ENCODE data around the gene OR10A3. TPM values are rescaled to one million over a fixed set of nuclear protein-coding genes. Genes with fewer than 3 reads are reported as not detected.

The OR10A3 gene
- total and polyA plus RNA-seq, 3 experiments from 2014 or later = not detected

- DNase-seq = no peak
- H3K4me1 ChIP-seq (ENCODE audit: insufficient read depth, low read length) = no peaks in the 10 kb centered on the region
- H3K4me3 ChIP-seq (ENCODE audit: low read length) = no peak overlapping the region
- H3K36me3 ChIP-seq (ENCODE audit: insufficient read depth, low read length) = no peaks in the 10 kb centered on the region
- no peaks in the 10 kb centered on the region for H3K36me3 Mint-ChIP-seq
- H3K27ac ChIP-seq (ENCODE audit: low read depth, low read length) = no peak overlapping the region
- no peaks in the 10 kb centered on the region for H3K27me3 ChIP-seq (ENCODE audit: insufficient read depth, low read length, poor library complexity, severe bottlenecking)
- H3K4me1 Mint-ChIP-seq = no peaks in the 10 kb centered on the region
- ChIA-PET POLR2A (no interaction called here), CTCF (no interaction called here)
- no peak overlapping the region for H3K27ac Mint-ChIP-seq
- peaks cover 7 to 36% of the 10 kb centered on the region in 2 donors for H3K27me3 Mint-ChIP-seq
- no peaks in the 10 kb centered on the region for H3K9me3 ChIP-seq (ENCODE audit: low read length)
- no peaks in the 10 kb centered on the region for H3K9me3 Mint-ChIP-seq
- no peak overlapping the region for H3K4me3 Mint-ChIP-seq
Measured at GRCh38 chr11:7905549-7905948, 36.0 kb downstream of the OR10A3 start.

GRCh38 chr11:7904917-7905316, 36.6 kb downstream of the OR10A3 start:
- Histone ChIP-seq H3K4me1 (ENCODE audit: insufficient read depth, low read length) (no peaks in the 10 kb centered on the region), H3K36me3 (ENCODE audit: insufficient read depth, low read length) (no peaks in the 10 kb centered on the region), H3K4me3 (ENCODE audit: low read length) (no peak overlapping the region), H3K9me3 (ENCODE audit: low read length) (no peaks in the 10 kb centered on the region), H3K27ac (ENCODE audit: low read depth, low read length) (no peak overlapping the region), H3K27me3 (ENCODE audit: insufficient read depth, low read length, poor library complexity, severe bottlenecking) (no peaks in the 10 kb centered on the region)
- H3K4me3 Mint-ChIP-seq = no peak overlapping the region
- H3K9me3 Mint-ChIP-seq = peaks cover 0 to 2% (median 0%) of the 10 kb centered on the region in 5 donors
- no peak for DNase-seq
- no peaks in the 10 kb centered on the region for H3K36me3 Mint-ChIP-seq
- POLR2A ChIA-PET = no interaction called here
- CTCF ChIA-PET = no interaction called here
- H3K4me1 Mint-ChIP-seq = no peaks in the 10 kb centered on the region
- peaks cover 5 to 31% of the 10 kb centered on the region in 2 donors for H3K27me3 Mint-ChIP-seq
- no peak overlapping the region for H3K27ac Mint-ChIP-seq

GRCh38 chr11:7903940-7904339, 37.6 kb downstream of the OR10A3 start:
- no peaks in the 10 kb centered on the region for H3K36me3 ChIP-seq (ENCODE audit: insufficient read depth, low read length)
- Mint-ChIP-seq H3K27me3 (peaks cover 5 to 27% of the 10 kb centered on the region in 2 donors), H3K4me3 (no peak overlapping the region), H3K27ac (no peak overlapping the region), H3K9me3 (peaks cover 0 to 2% (median 0%) of the 10 kb centered on the region in 5 donors), H3K4me1 (no peaks in the 10 kb centered on the region), H3K36me3 (no peaks in the 10 kb centered on the region)
- no peak for DNase-seq
- H3K27ac ChIP-seq (ENCODE audit: low read depth, low read length) = no peak overlapping the region
- H3K4me3 ChIP-seq (ENCODE audit: low read length) = no peak overlapping the region
- H3K27me3 ChIP-seq (ENCODE audit: insufficient read depth, low read length, poor library complexity, severe bottlenecking) = no peaks in the 10 kb centered on the region
- H3K4me1 ChIP-seq (ENCODE audit: insufficient read depth, low read length) = no peaks in the 10 kb centered on the region
- POLR2A ChIA-PET = no interaction called here
- H3K9me3 ChIP-seq (ENCODE audit: low read length) = no peaks in the 10 kb centered on the region
- CTCF ChIA-PET = no interaction called here

- Histone ChIP-seq H3K4me1 (ENCODE audit: insufficient read depth, low read length) (no peaks in the 10 kb centered on the region), H3K36me3 (ENCODE audit: insufficient read depth, low read length) (no peaks in the 10 kb centered on the region), H3K9me3 (ENCODE audit: low read length) (no peaks in the 10 kb centered on the region), H3K27ac (ENCODE audit: low read depth, low read length) (no peak overlapping the region), H3K4me3 (ENCODE audit: low read length) (no peak overlapping the region), H3K27me3 (ENCODE audit: insufficient read depth, low read length, poor library complexity, severe bottlenecking) (no peaks in the 10 kb centered on the region)
- no peak for DNase-seq
- CTCF ChIA-PET = no interaction called here
- POLR2A ChIA-PET = interaction anchor here (0.6 kb wide), 1 partner anchor 74 kb away, joined by 4 read pairs; no protein-coding TSS in a partner anchor
- H3K27me3 Mint-ChIP-seq = peaks cover under 1 to 27% of the 10 kb centered on the region in 2 donors
- no peaks in the 10 kb centered on the region for H3K4me1 Mint-ChIP-seq
- H3K27ac Mint-ChIP-seq = no peak overlapping the region
- no peak overlapping the region for H3K4me3 Mint-ChIP-seq
- H3K9me3 Mint-ChIP-seq = peaks cover 0 to 4% (median 0%) of the 10 kb centered on the region in 5 donors
- no peaks in the 10 kb centered on the region for H3K36me3 Mint-ChIP-seq
Measured at GRCh38 chr11:7901319-7901854, 40.1 kb downstream of the OR10A3 start.

- no peaks in the 10 kb centered on the region for H3K4me1 Mint-ChIP-seq
- Histone ChIP-seq H3K4me3 (ENCODE audit: low read length) (no peak overlapping the region), H3K36me3 (ENCODE audit: insufficient read depth, low read length) (no peaks in the 10 kb centered on the region), H3K4me1 (ENCODE audit: insufficient read depth, low read length) (no peaks in the 10 kb centered on the region), H3K27me3 (ENCODE audit: insufficient read depth, low read length, poor library complexity, severe bottlenecking) (no peaks in the 10 kb centered on the region), H3K9me3 (ENCODE audit: low read length) (no peaks in the 10 kb centered on the region), H3K27ac (ENCODE audit: low read depth, low read length) (no peak overlapping the region)
- H3K4me3 Mint-ChIP-seq = no peak overlapping the region
- ChIA-PET CTCF (no interaction called here), POLR2A (no interaction called here)
- no peaks in the 10 kb centered on the region for H3K36me3 Mint-ChIP-seq
- no peak overlapping the region for H3K27ac Mint-ChIP-seq
- H3K27me3 Mint-ChIP-seq = peaks cover 0 to 27% of the 10 kb centered on the region in 2 donors
- no peak for DNase-seq
- H3K9me3 Mint-ChIP-seq = peaks cover 0 to 4% (median 0%) of the 10 kb centered on the region in 5 donors
Measured at GRCh38 chr11:7900686-7901085, 40.8 kb downstream of the OR10A3 start.

- ChIA-PET POLR2A (no interaction called here), CTCF (no interaction called here)
- peaks cover 0 to 4% (median 2%) of the 10 kb centered on the region in 5 donors for H3K9me3 Mint-ChIP-seq
- H3K9me3 ChIP-seq (ENCODE audit: low read length) = no peaks in the 10 kb centered on the region
- H3K27me3 Mint-ChIP-seq = peaks cover 0 to 18% of the 10 kb centered on the region in 2 donors
- no peaks in the 10 kb centered on the region for H3K4me1 Mint-ChIP-seq
- H3K4me3 Mint-ChIP-seq = no peak overlapping the region
- no peaks in the 10 kb centered on the region for H3K36me3 Mint-ChIP-seq
- H3K4me1 ChIP-seq (ENCODE audit: insufficient read depth, low read length) = no peaks in the 10 kb centered on the region
- no peaks in the 10 kb centered on the region for H3K27me3 ChIP-seq (ENCODE audit: insufficient read depth, low read length, poor library complexity, severe bottlenecking)
- H3K27ac ChIP-seq (ENCODE audit: low read depth, low read length) = no peak overlapping the region
- H3K4me3 ChIP-seq (ENCODE audit: low read length) = no peak overlapping the region
- H3K36me3 ChIP-seq (ENCODE audit: insufficient read depth, low read length) = no peaks in the 10 kb centered on the region
- DNase-seq = no peak
- no peak overlapping the region for H3K27ac Mint-ChIP-seq
Measured at GRCh38 chr11:7899418-7899817, 42.1 kb downstream of the OR10A3 start.

- H3K27me3 Mint-ChIP-seq = peaks cover 0 to 13% of the 10 kb centered on the region in 2 donors
- Histone ChIP-seq H3K9me3 (ENCODE audit: low read length) (no peaks in the 10 kb centered on the region), H3K4me1 (ENCODE audit: insufficient read depth, low read length) (no peaks in the 10 kb centered on the region), H3K4me3 (ENCODE audit: low read length) (no peak overlapping the region), H3K27ac (ENCODE audit: low read depth, low read length) (no peak overlapping the region), H3K27me3 (ENCODE audit: insufficient read depth, low read length, poor library complexity, severe bottlenecking) (no peaks in the 10 kb centered on the region), H3K36me3 (ENCODE audit: insufficient read depth, low read length) (no peaks in the 10 kb centered on the region)
- POLR2A ChIA-PET = no interaction called here
- H3K9me3 Mint-ChIP-seq = peaks cover 0 to 4% (median 2%) of the 10 kb centered on the region in 5 donors
- H3K4me1 Mint-ChIP-seq = no peaks in the 10 kb centered on the region
- H3K4me3 Mint-ChIP-seq = no peak overlapping the region
- no peak overlapping the region for H3K27ac Mint-ChIP-seq
- H3K36me3 Mint-ChIP-seq = peaks cover 0 to 1% (median 0%) of the 10 kb centered on the region in 3 donors
- CTCF ChIA-PET = no interaction called here
- DNase-seq = no peak
Measured at GRCh38 chr11:7898666-7899283, 42.7 kb downstream of the OR10A3 start.

- no peaks in the 10 kb centered on the region for H3K27me3 ChIP-seq (ENCODE audit: insufficient read depth, low read length, poor library complexity, severe bottlenecking)
- no peak overlapping the region for H3K27ac Mint-ChIP-seq
- H3K4me3 Mint-ChIP-seq = no peak overlapping the region
- H3K36me3 ChIP-seq (ENCODE audit: insufficient read depth, low read length) = no peaks in the 10 kb centered on the region
- no peaks in the 10 kb centered on the region for H3K4me1 ChIP-seq (ENCODE audit: insufficient read depth, low read length)
- peaks cover 0 to 4% (median 2%) of the 10 kb centered on the region in 5 donors for H3K9me3 Mint-ChIP-seq
- H3K36me3 Mint-ChIP-seq = peaks cover 0 to 1% (median 0%) of the 10 kb centered on the region in 3 donors
- H3K27ac ChIP-seq (ENCODE audit: low read depth, low read length) = no peak overlapping the region
- POLR2A ChIA-PET = no interaction called here
- H3K4me3 ChIP-seq (ENCODE audit: low read length) = no peak overlapping the region
- H3K27me3 Mint-ChIP-seq = no peaks in the 10 kb centered on the region
- peaks cover 4 to 7% (median 6%) of the 10 kb centered on the region in 3 donors for H3K4me1 Mint-ChIP-seq
- H3K9me3 ChIP-seq (ENCODE audit: low read length) = no peaks in the 10 kb centered on the region
- CTCF ChIA-PET = no interaction called here
- no peak for DNase-seq
Measured at GRCh38 chr11:7896009-7896785, 45.3 kb downstream of the OR10A3 start.

Data from CD8-positive, alpha-beta memory T cell (primary cell).